Thoracic aorta (tissue), 2 donors: Measurements from ENCODE around the gene MPDZ. TPM values are rescaled to one million over a fixed set of nuclear protein-coding genes. Genes with fewer than 3 reads are reported as not detected.

Experiments
- ATAC-seq: fragments of 150-250 bp; one replicate; pipeline ENCODE4 v1.8.0; 2017; ENCODE audit warnings: low read depth; ENCODE audit not compliant: insufficient number of reproducible peaks, low FRiP score
- DNase-seq: peaks from one replicate; pipeline ENCODE4 v3.0.0-alpha.2; 2020; ENCODE audit warnings: low spot score
- H3K27ac ChIP-seq, 2 donors: fragments of 200-600 bp; sonication (generic); 1 replicate in 1 of 2; 2 replicates in 1 of 2; pipeline ENCODE4 v1.5.1; 2016; ENCODE audit warnings: mild to moderate bottlenecking in 2 of 2, moderate library complexity in 2 of 2
- H3K27me3 ChIP-seq: fragments of 200-600 bp; sonication (generic); replicated peaks from 2 replicates; pipeline ENCODE4 v1.6.0; 2016; ENCODE audit warnings: mild to moderate bottlenecking; ENCODE audit not compliant: insufficient read depth
- H3K36me3 ChIP-seq: fragments of 200-600 bp; sonication (generic); one replicate; pipeline ENCODE4 v1.5.1; 2016
- H3K4me1 ChIP-seq, 2 donors: fragments of 200-600 bp; sonication (generic); 1 replicate in 1 of 2; 2 replicates in 1 of 2; pipeline versions ENCODE4 v1.5.1 to v1.6.0; 2016; ENCODE audit warnings: low read depth in 2 of 2, mild to moderate bottlenecking in 1 of 2; ENCODE audit not compliant: control insufficient read depth in 1 of 2
- H3K4me3 ChIP-seq: fragments of 200-600 bp; sonication (generic); 2 replicates; pipeline ENCODE4 v1.5.1; 2016; ENCODE audit warnings: mild to moderate bottlenecking
- H3K9me3 ChIP-seq: fragments of 200-600 bp; sonication (generic); 2 replicates; pipeline ENCODE4 v1.5.1; 2016
- total RNA-seq, 2 donors: library from RNA; depleted of rRNA; stranded (reverse); fragments of >200 nt; gene quantifications; one replicate each; pipeline versions ENCODE4 v1.1.0 to v1.2.3, GENCODE V29; 2016
- TF ChIP-seq, protein P1 (sequence below): fragments of 200-600 bp; sonication (generic); IDR thresholded peaks from one replicate; pipeline ENCODE4 v1.5.1; 2019; ENCODE audit warnings: antibody characterized with exemption

Gene MPDZ
- total RNA-seq, 2 donors from 2014 or later, result 61.2 to 81.2 TPM

DNA sequence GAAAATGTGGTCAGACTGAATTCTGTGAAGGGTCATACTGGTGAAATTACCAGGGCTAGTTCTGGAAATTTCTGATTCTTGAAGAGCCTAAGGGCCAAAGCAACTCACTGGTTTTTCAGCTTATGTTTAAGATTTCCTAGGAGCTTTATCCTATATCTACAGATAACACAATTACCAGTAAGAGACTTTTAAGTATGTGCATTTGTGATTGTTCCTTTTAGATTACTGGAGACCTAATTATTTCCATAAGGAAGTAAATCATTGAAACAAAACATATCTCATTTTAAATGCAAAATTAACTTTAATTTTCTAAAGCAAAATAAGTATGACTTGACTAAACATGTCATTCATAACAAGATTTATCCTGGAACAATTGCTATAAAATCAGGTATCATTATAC is 134.2 kb downstream of the MPDZ start:
- TF ChIP-seq, protein P1, sequence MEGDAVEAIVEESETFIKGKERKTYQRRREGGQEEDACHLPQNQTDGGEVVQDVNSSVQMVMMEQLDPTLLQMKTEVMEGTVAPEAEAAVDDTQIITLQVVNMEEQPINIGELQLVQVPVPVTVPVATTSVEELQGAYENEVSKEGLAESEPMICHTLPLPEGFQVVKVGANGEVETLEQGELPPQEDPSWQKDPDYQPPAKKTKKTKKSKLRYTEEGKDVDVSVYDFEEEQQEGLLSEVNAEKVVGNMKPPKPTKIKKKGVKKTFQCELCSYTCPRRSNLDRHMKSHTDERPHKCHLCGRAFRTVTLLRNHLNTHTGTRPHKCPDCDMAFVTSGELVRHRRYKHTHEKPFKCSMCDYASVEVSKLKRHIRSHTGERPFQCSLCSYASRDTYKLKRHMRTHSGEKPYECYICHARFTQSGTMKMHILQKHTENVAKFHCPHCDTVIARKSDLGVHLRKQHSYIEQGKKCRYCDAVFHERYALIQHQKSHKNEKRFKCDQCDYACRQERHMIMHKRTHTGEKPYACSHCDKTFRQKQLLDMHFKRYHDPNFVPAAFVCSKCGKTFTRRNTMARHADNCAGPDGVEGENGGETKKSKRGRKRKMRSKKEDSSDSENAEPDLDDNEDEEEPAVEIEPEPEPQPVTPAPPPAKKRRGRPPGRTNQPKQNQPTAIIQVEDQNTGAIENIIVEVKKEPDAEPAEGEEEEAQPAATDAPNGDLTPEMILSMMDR, result no peak
- ATAC-seq (no peak), DNase-seq (no peak)
- H3K4me1 ChIP-seq, result peaks cover 21 to 23% of the 10 kb centered on the region in 2 donors
- no peaks in the 10 kb centered on the region for H3K9me3 ChIP-seq
- no peak overlapping the region for H3K4me3 ChIP-seq
- peak overlapping the region in 1 of 2 donors; percentile 66 for H3K27ac ChIP-seq
- H3K36me3 ChIP-seq, result no peaks in the 10 kb centered on the region
- H3K27me3 ChIP-seq, result no peaks in the 10 kb centered on the region

DNA sequence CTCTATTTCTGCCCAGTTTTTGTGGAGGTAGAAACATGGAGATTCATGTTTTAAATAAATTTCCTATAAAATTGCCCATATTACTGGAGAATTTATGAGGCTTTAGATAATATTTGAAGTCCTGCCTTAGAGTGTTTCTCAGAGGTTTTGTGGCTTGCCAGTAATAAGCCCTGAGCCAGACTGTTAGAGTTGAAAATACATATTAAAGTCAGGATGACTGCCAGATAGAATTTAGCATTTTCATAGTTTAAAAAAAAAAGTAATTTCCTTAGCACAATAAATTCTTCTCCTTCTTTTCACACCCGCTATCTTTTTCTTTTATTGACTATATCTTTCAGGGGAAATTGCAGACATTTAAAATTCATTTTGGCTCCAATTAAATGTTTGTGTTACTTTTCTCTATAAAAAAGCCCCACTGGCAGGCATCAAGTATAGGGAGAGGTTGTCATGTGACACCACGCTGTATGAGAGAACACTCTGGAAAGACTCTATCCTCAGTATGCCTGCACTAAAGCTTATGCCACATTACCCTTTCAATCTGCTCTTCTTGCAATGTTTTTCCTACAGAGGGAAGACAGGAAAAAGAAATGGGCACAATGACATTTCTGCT is 135.2 kb downstream of the MPDZ start:
- Histone ChIP-seq H3K4me1 (peaks cover 28 to 30% of the 10 kb centered on the region in 2 donors), H3K36me3 (no peaks in the 10 kb centered on the region), H3K4me3 (peak overlapping the region; percentile 33), H3K27me3 (no peaks in the 10 kb centered on the region), H3K9me3 (no peaks in the 10 kb centered on the region), H3K27ac (peak overlapping the region in 1 of 2 donors; percentile 66)
- TF ChIP-seq, protein P1, result no peak
- ATAC-seq (no peak), DNase-seq (no peak)

DNA sequence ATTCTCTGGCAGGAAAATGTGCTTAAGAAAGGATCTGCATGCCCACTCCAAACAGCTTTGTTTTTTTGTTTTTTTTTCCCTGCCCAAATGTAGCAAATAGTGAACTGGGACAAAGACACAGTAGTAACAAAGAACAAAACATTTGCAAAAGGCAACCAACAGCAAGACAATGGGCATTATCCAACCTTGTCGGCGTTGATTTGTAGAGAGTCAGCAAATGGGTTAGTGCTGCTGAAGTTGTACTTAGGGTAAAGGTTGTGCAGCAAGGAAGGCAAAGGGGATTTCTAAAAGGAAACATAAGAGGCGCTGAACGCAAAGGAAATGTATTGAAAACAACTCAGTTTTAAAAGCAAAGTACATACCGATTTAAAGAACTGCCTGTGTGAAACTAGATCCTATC is 136.2 kb downstream of the MPDZ start:
- Histone ChIP-seq H3K4me1 (peaks cover 31 to 32% of the 10 kb centered on the region in 2 donors), H3K9me3 (no peaks in the 10 kb centered on the region), H3K4me3 (no peak overlapping the region), H3K36me3 (no peaks in the 10 kb centered on the region), H3K27me3 (no peaks in the 10 kb centered on the region), H3K27ac (no peak overlapping the region)
- no peak for ATAC-seq
- TF ChIP-seq, protein P1, result no peak
- no peak for DNase-seq

DNA sequence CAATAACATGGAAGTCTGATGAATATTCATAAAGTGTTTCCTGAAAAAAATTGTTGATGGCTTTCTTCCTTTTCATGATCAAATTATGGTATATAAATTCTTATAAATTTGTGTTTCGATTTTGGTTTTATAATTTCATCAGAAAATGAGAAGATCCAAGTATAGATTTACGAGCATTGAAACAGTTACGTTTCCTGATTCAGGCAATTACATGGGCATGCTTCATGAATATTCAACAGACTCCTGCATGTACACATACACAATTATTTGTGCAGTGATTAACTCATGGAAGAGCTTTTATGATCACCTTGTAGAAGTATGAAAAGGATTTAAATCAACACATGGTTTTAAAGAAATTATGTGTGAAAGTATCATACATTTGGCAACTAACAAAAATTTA is 136.7 kb downstream of the MPDZ start:
- TF ChIP-seq, protein P1, result no peak

DNA sequence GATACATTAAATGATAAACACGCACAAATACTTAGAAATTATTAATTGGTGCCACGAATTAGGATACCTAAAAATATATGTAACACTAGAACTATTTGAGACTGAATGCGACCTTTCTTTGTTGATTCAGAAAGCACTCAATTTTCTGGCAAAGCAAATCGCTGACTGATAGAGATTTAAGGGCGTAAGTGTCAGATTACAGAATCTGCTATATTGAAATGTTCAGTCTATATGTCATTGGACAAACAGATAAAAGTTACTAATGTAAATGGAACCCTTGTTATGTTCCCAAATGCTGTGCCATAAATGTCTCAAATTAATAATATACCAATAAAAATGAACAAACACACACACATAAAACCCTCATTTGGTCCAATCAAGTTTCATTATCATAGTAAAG is 137.9 kb downstream of the MPDZ start:
- TF ChIP-seq, protein P1, result no peak
- no peak for ATAC-seq
- peaks cover 31 to 32% of the 10 kb centered on the region in 2 donors for H3K4me1 ChIP-seq

More for the DNA sequence above, 136.7 kb downstream of the MPDZ start:
- peaks cover 31 to 32% of the 10 kb centered on the region in 2 donors for H3K4me1 ChIP-seq
- DNase-seq, result no peak
- no peaks in the 10 kb centered on the region for H3K36me3 ChIP-seq
- no peaks in the 10 kb centered on the region for H3K27me3 ChIP-seq
- no peak overlapping the region for H3K27ac ChIP-seq
- H3K4me3 ChIP-seq, result no peak overlapping the region
- ATAC-seq, result no peak
- no peaks in the 10 kb centered on the region for H3K9me3 ChIP-seq

More for the DNA sequence above, 137.9 kb downstream of the MPDZ start:
- peaks cover 5% of the 10 kb centered on the region for H3K36me3 ChIP-seq
- H3K9me3 ChIP-seq, result no peaks in the 10 kb centered on the region
- no peak for DNase-seq
- H3K27me3 ChIP-seq, result no peaks in the 10 kb centered on the region
- H3K4me3 ChIP-seq, result no peak overlapping the region
- no peak overlapping the region for H3K27ac ChIP-seq
